NCI-H187 (cell line): ENCODE measurements around the gene TSEN2.
"Not testable (repeated sequence)": the region's sequence is repeated elsewhere in the genome, so short reads cannot be mapped to it uniquely, and the experiment has no call there.

Source experiments
- DNase-seq, 2 experiments: peaks; one replicate each; lab custom pipeline; 2025; lab: John Stamatoyannopoulos, UW

TSEN2 gene

GRCh38 chr3:12472000-12472610 lies 12.2 kb upstream of the TSEN2 start:
- no peak for DNase-seq

- no peak for DNase-seq
These were observed 11.5 kb upstream of the TSEN2 start for GRCh38 chr3:12472796-12473195.

- DNase-seq = no peak
These were observed 10.8 kb upstream of the TSEN2 start for GRCh38 chr3:12473511-12473910.

- no peak for DNase-seq
These were observed 7.9 kb upstream of the TSEN2 start for GRCh38 chr3:12476238-12476897.

- DNase-seq = no peak
These were observed 7.0 kb upstream of the TSEN2 start for GRCh38 chr3:12477256-12477655.

GRCh38 chr3:12478326-12478725 lies 6.0 kb upstream of the TSEN2 start:
- no peak for DNase-seq

GRCh38 chr3:12479198-12479597 lies 5.1 kb upstream of the TSEN2 start:
- not testable (repeated sequence) for DNase-seq

- DNase-seq = no peak
These were observed 4.3 kb upstream of the TSEN2 start for GRCh38 chr3:12479919-12480427.

- no peak for DNase-seq
These were observed 870 bp upstream of the TSEN2 start for GRCh38 chr3:12483410-12483809.

- DNase-seq = peak in 1 of 2 experiments; percentile 61
These were observed 445 bp upstream of the TSEN2 start for GRCh38 chr3:12483872-12484197.

GRCh38 chr3:12484983-12485327 lies 675 bp downstream of the TSEN2 start:
- DNase-seq = no peak

GRCh38 chr3:12486001-12486400 lies 1.7 kb downstream of the TSEN2 start:
- DNase-seq = no peak

GRCh38 chr3:12486916-12487315 lies 2.6 kb downstream of the TSEN2 start:
- no peak for DNase-seq

- no peak for DNase-seq
These were observed 3.1 kb downstream of the TSEN2 start for GRCh38 chr3:12487336-12487735.

GRCh38 chr3:12487786-12488185 lies 3.5 kb downstream of the TSEN2 start:
- no peak for DNase-seq

- DNase-seq = no peak
These were observed 5.1 kb downstream of the TSEN2 start for GRCh38 chr3:12489368-12489767.

GRCh38 chr3:12489832-12490231 lies 5.6 kb downstream of the TSEN2 start:
- DNase-seq = no peak

GRCh38 chr3:12490547-12490946 lies 6.3 kb downstream of the TSEN2 start:
- DNase-seq = no peak

- DNase-seq = no peak
These were observed 11.6 kb downstream of the TSEN2 start for GRCh38 chr3:12495749-12496452.

- no peak for DNase-seq
These were observed 12.1 kb downstream of the TSEN2 start for GRCh38 chr3:12496453-12496761.

GRCh38 chr3:12499474-12499873 lies 15.2 kb downstream of the TSEN2 start:
- DNase-seq = no peak

GRCh38 chr3:12501360-12502020 lies 17.2 kb downstream of the TSEN2 start:
- no peak for DNase-seq
